Measurements from ENCODE around the gene DCC. TPM values are rescaled to one million over a fixed set of nuclear protein-coding genes. Genes with fewer than 3 reads are reported as not detected.

The DCC gene
- total and polyA plus RNA-seq, 2 experiments from 2014 or later, result 0.53 to 0.73 TPM

DNA sequence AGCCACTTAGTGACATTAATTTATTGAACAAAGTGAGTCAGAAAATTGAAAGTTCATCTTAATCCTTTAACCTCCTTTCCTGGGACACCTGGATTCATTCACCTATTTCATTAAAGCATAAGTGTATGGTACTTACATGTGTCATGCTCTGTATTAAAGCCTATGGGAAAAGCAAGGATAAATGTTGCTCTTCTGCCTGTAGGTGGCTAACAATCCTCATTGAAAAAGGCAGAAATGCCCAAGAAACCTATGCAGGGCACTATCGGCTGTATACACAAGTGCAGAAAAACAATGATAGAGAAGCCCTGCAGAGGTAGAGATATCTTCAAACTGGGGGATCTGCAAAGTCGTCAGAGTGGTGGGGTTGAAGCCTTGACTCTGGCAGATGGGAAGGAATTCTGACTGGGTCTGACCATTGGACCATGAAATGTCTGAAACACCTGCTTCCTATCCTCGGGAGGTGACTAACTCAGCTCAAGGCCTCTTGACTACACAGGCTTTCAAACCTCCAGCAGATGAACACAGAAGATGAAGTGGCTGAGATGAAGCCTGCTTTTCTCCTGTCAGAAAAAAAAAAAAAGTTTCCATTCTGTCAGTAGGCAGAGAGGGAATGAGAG, 83.1 kb downstream of the DCC start:
- Histone ChIP-seq H3K79me2 (replicated peaks; ENCODE audit: insufficient read depth) (no peaks in the 10 kb centered on the region), H3K27ac (ENCODE audit: low read depth) (no peak overlapping the region), H2AFZ (no peak overlapping the region), H3K36me3 (ENCODE audit: insufficient read depth) (no peaks in the 10 kb centered on the region), H4K20me1 (replicated peaks; ENCODE audit: insufficient read depth) (no peaks in the 10 kb centered on the region), H3K4me1 (ENCODE audit: insufficient read depth) (no peaks in the 10 kb centered on the region), H3K4me2 (no peak overlapping the region), H3K27me3 (ENCODE audit: insufficient read depth) (no peaks in the 10 kb centered on the region), H3F3A (replicated peaks; ENCODE audit: low read depth) (no peaks in the 10 kb centered on the region), H3K9me2 (ENCODE audit: insufficient read depth) (0 out of 2 replicates have a peak, but pooled peaks cover 5% of the 10 kb centered on the region), H3K4me3 (no peak overlapping the region)
- no peaks in the 10 kb centered on the region for H3K36me3 Mint-ChIP-seq (ENCODE audit: low read depth)
- H3K9me3 Mint-ChIP-seq, result no peaks in the 10 kb centered on the region
- H3K27me3 Mint-ChIP-seq (ENCODE audit: insufficient read depth, low read depth, poor library complexity), result peaks cover 1% of the 10 kb centered on the region
- ATAC-seq (peak; percentile 59), DNase-seq (ENCODE audit: low spot score) (peak; percentile 27)
- TF ChIP-seq, protein P1, sequence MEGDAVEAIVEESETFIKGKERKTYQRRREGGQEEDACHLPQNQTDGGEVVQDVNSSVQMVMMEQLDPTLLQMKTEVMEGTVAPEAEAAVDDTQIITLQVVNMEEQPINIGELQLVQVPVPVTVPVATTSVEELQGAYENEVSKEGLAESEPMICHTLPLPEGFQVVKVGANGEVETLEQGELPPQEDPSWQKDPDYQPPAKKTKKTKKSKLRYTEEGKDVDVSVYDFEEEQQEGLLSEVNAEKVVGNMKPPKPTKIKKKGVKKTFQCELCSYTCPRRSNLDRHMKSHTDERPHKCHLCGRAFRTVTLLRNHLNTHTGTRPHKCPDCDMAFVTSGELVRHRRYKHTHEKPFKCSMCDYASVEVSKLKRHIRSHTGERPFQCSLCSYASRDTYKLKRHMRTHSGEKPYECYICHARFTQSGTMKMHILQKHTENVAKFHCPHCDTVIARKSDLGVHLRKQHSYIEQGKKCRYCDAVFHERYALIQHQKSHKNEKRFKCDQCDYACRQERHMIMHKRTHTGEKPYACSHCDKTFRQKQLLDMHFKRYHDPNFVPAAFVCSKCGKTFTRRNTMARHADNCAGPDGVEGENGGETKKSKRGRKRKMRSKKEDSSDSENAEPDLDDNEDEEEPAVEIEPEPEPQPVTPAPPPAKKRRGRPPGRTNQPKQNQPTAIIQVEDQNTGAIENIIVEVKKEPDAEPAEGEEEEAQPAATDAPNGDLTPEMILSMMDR (conservative IDR thresholded peaks at IDR 0.05; ENCODE audit: low read depth in 2 of 2), result peak; percentile 36 to 38
- no peak for TF ChIP-seq CREB1 (CRISPR knock-in tag; IDR thresholded peaks at IDR 0.05; ENCODE audit: low read depth)
- no peak overlapping the region for H3K27ac Mint-ChIP-seq
- H3K4me3 Mint-ChIP-seq, result no peak overlapping the region
- no peaks in the 10 kb centered on the region for H3K4me1 Mint-ChIP-seq

DNA sequence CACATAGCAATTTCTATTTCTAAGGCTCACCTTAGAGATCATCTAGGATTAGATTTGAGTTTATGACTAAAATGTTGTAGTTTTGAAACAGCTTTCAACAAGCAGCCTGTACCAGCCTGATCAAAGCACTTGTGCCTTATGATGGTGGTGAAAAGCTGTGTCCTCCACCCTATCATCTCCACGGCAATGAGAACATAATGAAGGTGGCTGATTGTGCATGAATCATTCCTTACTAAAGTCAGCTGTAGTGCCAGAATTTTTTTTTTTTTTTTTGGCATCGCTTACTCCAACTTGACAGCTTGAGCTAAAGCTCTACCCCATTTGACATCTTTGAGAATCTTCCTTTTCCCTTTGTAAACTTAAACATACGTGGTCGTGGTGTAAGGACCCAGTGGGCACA, 86.0 kb downstream of the DCC start:
- H3K4me2 ChIP-seq, result no peak overlapping the region
- no peaks in the 10 kb centered on the region for H3K27me3 ChIP-seq (ENCODE audit: insufficient read depth)
- Mint-ChIP-seq H3K9me3 (no peaks in the 10 kb centered on the region), H3K4me3 (no peak overlapping the region), H3K36me3 (ENCODE audit: low read depth) (no peaks in the 10 kb centered on the region), H3K27me3 (ENCODE audit: insufficient read depth, low read depth, poor library complexity) (peaks cover 4% of the 10 kb centered on the region), H3K27ac (no peak overlapping the region), H3K4me1 (no peaks in the 10 kb centered on the region)
- no peaks in the 10 kb centered on the region for H3K36me3 ChIP-seq (ENCODE audit: insufficient read depth)
- H3K79me2 ChIP-seq (replicated peaks; ENCODE audit: insufficient read depth), result no peaks in the 10 kb centered on the region
- H4K20me1 ChIP-seq (replicated peaks; ENCODE audit: insufficient read depth), result no peaks in the 10 kb centered on the region
- DNase-seq (ENCODE audit: low spot score) (no peak), ATAC-seq (no peak)
- H3F3A ChIP-seq (replicated peaks; ENCODE audit: low read depth), result no peaks in the 10 kb centered on the region
- H3K27ac ChIP-seq (ENCODE audit: low read depth), result no peak overlapping the region
- H3K4me1 ChIP-seq (ENCODE audit: insufficient read depth), result no peaks in the 10 kb centered on the region
- no peaks in the 10 kb centered on the region for H3K9me2 ChIP-seq (ENCODE audit: insufficient read depth)
- H3K4me3 ChIP-seq, result no peak overlapping the region
- H2AFZ ChIP-seq, result no peak overlapping the region
- TF ChIP-seq, protein P2, sequence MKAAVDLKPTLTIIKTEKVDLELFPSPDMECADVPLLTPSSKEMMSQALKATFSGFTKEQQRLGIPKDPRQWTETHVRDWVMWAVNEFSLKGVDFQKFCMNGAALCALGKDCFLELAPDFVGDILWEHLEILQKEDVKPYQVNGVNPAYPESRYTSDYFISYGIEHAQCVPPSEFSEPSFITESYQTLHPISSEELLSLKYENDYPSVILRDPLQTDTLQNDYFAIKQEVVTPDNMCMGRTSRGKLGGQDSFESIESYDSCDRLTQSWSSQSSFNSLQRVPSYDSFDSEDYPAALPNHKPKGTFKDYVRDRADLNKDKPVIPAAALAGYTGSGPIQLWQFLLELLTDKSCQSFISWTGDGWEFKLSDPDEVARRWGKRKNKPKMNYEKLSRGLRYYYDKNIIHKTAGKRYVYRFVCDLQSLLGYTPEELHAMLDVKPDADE (IDR thresholded peaks at IDR 0.05), result no peak
- TF ChIP-seq ZNF331 (CRISPR knock-in tag; IDR thresholded peaks at IDR 0.05; ENCODE audit: low read depth) (no peak), STAT1 (IDR thresholded peaks at IDR 0.05; ENCODE audit: unreplicated experiment) (no peak), CREB1 (CRISPR knock-in tag; IDR thresholded peaks at IDR 0.05; ENCODE audit: low read depth) (no peak), ZNF114 (CRISPR knock-in tag; IDR thresholded peaks at IDR 0.05) (no peak), JUNB (IDR thresholded peaks at IDR 0.05; ENCODE audit: unreplicated experiment) (no peak), EZH2phosphoT487 (IDR thresholded peaks at IDR 0.05; ENCODE audit: unreplicated experiment) (no peak), NANOG (IDR thresholded peaks at IDR 0.05; ENCODE audit: borderline replicate concordance) (no peak)
- TF ChIP-seq, protein P3, sequence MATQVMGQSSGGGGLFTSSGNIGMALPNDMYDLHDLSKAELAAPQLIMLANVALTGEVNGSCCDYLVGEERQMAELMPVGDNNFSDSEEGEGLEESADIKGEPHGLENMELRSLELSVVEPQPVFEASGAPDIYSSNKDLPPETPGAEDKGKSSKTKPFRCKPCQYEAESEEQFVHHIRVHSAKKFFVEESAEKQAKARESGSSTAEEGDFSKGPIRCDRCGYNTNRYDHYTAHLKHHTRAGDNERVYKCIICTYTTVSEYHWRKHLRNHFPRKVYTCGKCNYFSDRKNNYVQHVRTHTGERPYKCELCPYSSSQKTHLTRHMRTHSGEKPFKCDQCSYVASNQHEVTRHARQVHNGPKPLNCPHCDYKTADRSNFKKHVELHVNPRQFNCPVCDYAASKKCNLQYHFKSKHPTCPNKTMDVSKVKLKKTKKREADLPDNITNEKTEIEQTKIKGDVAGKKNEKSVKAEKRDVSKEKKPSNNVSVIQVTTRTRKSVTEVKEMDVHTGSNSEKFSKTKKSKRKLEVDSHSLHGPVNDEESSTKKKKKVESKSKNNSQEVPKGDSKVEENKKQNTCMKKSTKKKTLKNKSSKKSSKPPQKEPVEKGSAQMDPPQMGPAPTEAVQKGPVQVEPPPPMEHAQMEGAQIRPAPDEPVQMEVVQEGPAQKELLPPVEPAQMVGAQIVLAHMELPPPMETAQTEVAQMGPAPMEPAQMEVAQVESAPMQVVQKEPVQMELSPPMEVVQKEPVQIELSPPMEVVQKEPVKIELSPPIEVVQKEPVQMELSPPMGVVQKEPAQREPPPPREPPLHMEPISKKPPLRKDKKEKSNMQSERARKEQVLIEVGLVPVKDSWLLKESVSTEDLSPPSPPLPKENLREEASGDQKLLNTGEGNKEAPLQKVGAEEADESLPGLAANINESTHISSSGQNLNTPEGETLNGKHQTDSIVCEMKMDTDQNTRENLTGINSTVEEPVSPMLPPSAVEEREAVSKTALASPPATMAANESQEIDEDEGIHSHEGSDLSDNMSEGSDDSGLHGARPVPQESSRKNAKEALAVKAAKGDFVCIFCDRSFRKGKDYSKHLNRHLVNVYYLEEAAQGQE (IDR thresholded peaks at IDR 0.05; ENCODE audit: unreplicated experiment), result no peak

All from GM23338 (cell line).